Erythroblast (primary cell): ENCODE measurements around the gene LHFPL6.

Source experiments
- GATA1 ChIP-seq: IDR thresholded peaks from 2 replicates; pipeline ENCODE4 v1.6.1; 2011; ENCODE audit warnings: low read depth, mild to moderate bottlenecking, control low read depth, low read length, moderate library complexity
- POLR2A ChIP-seq: IDR thresholded peaks from 2 replicates; pipeline ENCODE4 v1.6.1; 2011; ENCODE audit warnings: mild to moderate bottlenecking, low read length

DNA sequence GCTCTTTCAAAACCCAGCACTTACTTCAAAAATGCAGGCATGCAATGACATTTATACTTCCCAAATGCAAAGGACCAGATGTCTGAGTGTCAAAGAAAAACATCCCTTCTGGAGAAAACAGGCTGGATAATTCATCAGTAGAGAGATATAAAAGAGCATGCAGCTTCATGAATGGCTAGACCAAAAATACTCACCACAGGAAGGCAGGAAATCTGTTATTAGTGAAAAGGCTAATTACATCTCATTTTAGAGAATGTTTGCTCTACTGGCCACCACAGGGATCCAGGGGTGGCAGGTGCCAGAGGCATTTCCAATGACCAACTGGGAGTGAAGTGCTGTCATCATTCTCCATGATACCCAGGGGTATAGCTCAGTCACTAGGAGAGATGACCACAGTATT is 106.5 kb downstream of the LHFPL6 start:
- TF ChIP-seq POLR2A, result no peak
- no peak for TF ChIP-seq GATA1
